Pancreas (tissue), 10 donors: ENCODE data around the gene SLC6A13. TPM values are rescaled to one million over a fixed set of nuclear protein-coding genes. Genes with fewer than 3 reads are reported as not detected.
A peak's percentile ranks its signal among the peaks of the same experiment; 100 is the strongest.
"Not testable (repeated sequence)": the region's sequence is repeated elsewhere in the genome, so short reads cannot be mapped to it uniquely, and the experiment has no call there.

Source experiments
- ATAC-seq, 4 donors: fragments of 200-7000 bp; cut with Tn5 transposase; one replicate each; pipeline versions ENCODE4 v1.8.0 to v1.9.1; 2020; ENCODE audit warnings: mild to moderate bottlenecking in 4 of 4, moderate library complexity in 4 of 4
- DNase-seq, 6 donors: peaks; one replicate each; pipeline ENCODE4 v3.0.0-alpha.2; 2020
- FAIRE-seq: peaks from 2 replicates; lab custom pipeline; 2012; peaks lifted over from hg19 to GRCh38; lab: Jason Lieb, UNC
- H3K27ac ChIP-seq, 4 donors: fragments of 200-600 bp; sonication (generic); 1 replicate in 3 of 4; 2 replicates in 1 of 4; pipeline versions ENCODE4 v1.5.0 to v1.8.0; 2020
- H3K27me3 ChIP-seq, 4 donors: fragments of 200-600 bp; one replicate each; pipeline ENCODE4 v1.8.0; 2021
- H3K36me3 ChIP-seq, 3 donors: fragments of 200-600 bp; sonication (generic) in 1 of 3; one replicate each; pipeline versions ENCODE4 v1.5.0 to v1.8.0; 2020 to 2021
- H3K4me1 ChIP-seq, 3 donors: fragments of 200-600 bp; one replicate each; pipeline ENCODE4 v1.8.0; 2021
- H3K4me3 ChIP-seq, 4 donors: fragments of 200-600 bp; sonication (generic) in 2 of 4; one replicate each; pipeline versions ENCODE4 v1.5.0 to v1.8.0; 2020 to 2021
- H3K9me3 ChIP-seq, 4 donors: fragments of 200-600 bp; one replicate each; pipeline ENCODE4 v1.8.0; 2021
- CTCF ChIP-seq, 4 donors: fragments of 200-600 bp; sonication (generic) in 3 of 4; IDR thresholded peaks; one replicate each; pipeline versions ENCODE4 v1.5.0 to v1.8.0; 2021; ENCODE audit warnings: antibody characterized with exemption in 4 of 4
- WGBS, 2 donors: extraction: QIAGEN DNeasy Blood & Tissue Kit; methylation state at CpG; one replicate each; pipeline ENCODE4 v1.1.7; 2013; 5-methylcytosine and 5-hydroxymethylcytosine counted together
- intact Hi-C, 3 donors: fragments of 100-400 bp; cut with DNase I; formaldehyde crosslinking; loops; one replicate each; pipeline versions ENCODE4 v1.11.1 to v1.14.2; 2022
- polyA plus RNA-seq, 2 donors: library from polyadenylated mRNA; stranded (reverse); fragments of 200-250 nt; gene quantifications; one replicate each; pipeline ENCODE4 v1.2.3, GENCODE V29; 2013
- total RNA-seq, 6 donors: library from RNA; stranded (reverse); fragmentation: NEBNext Ultra II Directional in 4 of 6; extraction: Animal tissue kit (Norgen Biotek cat#: 25700) in 4 of 6; gene quantifications; one replicate each; pipeline versions ENCODE4 v1.2.1 to v1.2.4, GENCODE V29; 2021 to 2023
- donor health status: healthy with polysubstance abuse.
- donor health status: DM: no; HTN: no; CAD: no; lungs with moderate emphysema.
- donor health status: DM: no; HTN: no; CAD: no.
- donor health status: control.
- donor health status: control.
- donor health status: Bipolar disorder and iron deficiency.
- donor health status: DM: yes; HTN: yes; CAD: no.
- donor health status: DM: no; HTN: no; CAD: no.
- donor health status: DM: no; HTN: no; CAD: no.
- donor health status: DM: yes; HTN: yes; CAD: no.

Gene SLC6A13
- total and polyA plus RNA-seq, 8 donors = 0.23 to 0.35 (median 0.29) TPM; not detected in 4

- no peak overlapping the region for H3K27ac ChIP-seq
- H3K4me1 ChIP-seq = no peaks in the 10 kb centered on the region
- H3K9me3 ChIP-seq = no peaks in the 10 kb centered on the region
- TF ChIP-seq CTCF (IDR thresholded peaks at IDR 0.05) = no peak
- DNase-seq = no peak
- no peaks in the 10 kb centered on the region for H3K36me3 ChIP-seq
- H3K27me3 ChIP-seq = no peaks in the 10 kb centered on the region
- 72 to 84% methylated on average over 9 of the region's 9 CpGs for WGBS, 2 donors
- no peak overlapping the region for H3K4me3 ChIP-seq
- no peak for ATAC-seq
- no peak for FAIRE-seq
- intact Hi-C loops = no loop called here
Measured at GRCh38 chr12:240566-240965, 22.1 kb downstream of the SLC6A13 start.

GRCh38 chr12:238736-239398, 23.8 kb downstream of the SLC6A13 start:
- H3K36me3 ChIP-seq = no peaks in the 10 kb centered on the region
- no peaks in the 10 kb centered on the region for H3K4me1 ChIP-seq
- ATAC-seq (no peak), DNase-seq (no peak), FAIRE-seq (no peak)
- no peaks in the 10 kb centered on the region for H3K9me3 ChIP-seq
- intact Hi-C loops = no loop called here
- H3K4me3 ChIP-seq = no peak overlapping the region
- no peak overlapping the region for H3K27ac ChIP-seq
- TF ChIP-seq CTCF (IDR thresholded peaks at IDR 0.05) = no peak
- 59 to 83% methylated on average over 18 to 19 of the region's 19 CpGs for WGBS, 2 donors
- no peaks in the 10 kb centered on the region for H3K27me3 ChIP-seq

- intact Hi-C loops = no loop called here
- Histone ChIP-seq H3K27ac (no peak overlapping the region), H3K4me3 (no peak overlapping the region), H3K27me3 (no peaks in the 10 kb centered on the region), H3K36me3 (no peaks in the 10 kb centered on the region), H3K4me1 (no peaks in the 10 kb centered on the region), H3K9me3 (no peaks in the 10 kb centered on the region)
- WGBS, 2 donors = 79 to 86% methylated on average over 9 of the region's 9 CpGs
- FAIRE-seq = no peak
- DNase-seq = no peak
- no peak for ATAC-seq
- no peak for TF ChIP-seq CTCF (IDR thresholded peaks at IDR 0.05)
Measured at GRCh38 chr12:238116-238515, 24.5 kb downstream of the SLC6A13 start.

- Histone ChIP-seq H3K4me3 (no peak overlapping the region), H3K4me1 (no peaks in the 10 kb centered on the region), H3K9me3 (no peaks in the 10 kb centered on the region), H3K27me3 (no peaks in the 10 kb centered on the region), H3K27ac (no peak overlapping the region), H3K36me3 (no peaks in the 10 kb centered on the region)
- no peak for FAIRE-seq
- intact Hi-C loops = no loop called here
- no peak for TF ChIP-seq CTCF (IDR thresholded peaks at IDR 0.05)
- 66% methylated on average over 13 of the region's 13 CpGs for WGBS, 2 donors
- DNase-seq = no peak
- ATAC-seq = peak in 2 of 4 donors; percentile 30 to 50
Measured at GRCh38 chr12:237026-237815, 25.4 kb downstream of the SLC6A13 start.

GRCh38 chr12:236445-236844, 26.2 kb downstream of the SLC6A13 start:
- 66 to 68% methylated on average over 3 of the region's 3 CpGs for WGBS, 2 donors
- no peak for FAIRE-seq

GRCh38 chr12:235967-236366, 26.7 kb downstream of the SLC6A13 start:
- H3K4me1 ChIP-seq, intact Hi-C loops, H3K9me3 ChIP-seq, H3K27ac ChIP-seq, H3K27me3 ChIP-seq, ATAC-seq, H3K36me3 ChIP-seq, H3K4me3 ChIP-seq, FAIRE-seq, DNase-seq: not testable (repeated sequence)
- WGBS, 2 donors = 79 to 81% methylated on average over 4 of the region's 4 CpGs

More at GRCh38 chr12:236445-236844, 26.2 kb downstream of the SLC6A13 start:
- DNase-seq = no peak
- Histone ChIP-seq H3K36me3 (no peaks in the 10 kb centered on the region), H3K9me3 (no peaks in the 10 kb centered on the region), H3K4me1 (no peaks in the 10 kb centered on the region), H3K27ac (no peak overlapping the region), H3K4me3 (no peak overlapping the region), H3K27me3 (no peaks in the 10 kb centered on the region)
- ATAC-seq = no peak
- TF ChIP-seq CTCF (IDR thresholded peaks at IDR 0.05) = no peak
- intact Hi-C loops = no loop called here
